Measurements from ENCODE around the gene IER3. TPM values are rescaled to one million over a fixed set of nuclear protein-coding genes. Genes with fewer than 3 reads are reported as not detected.

Gene IER3
- total and polyA plus RNA-seq, 2 of the 13 experiments (the other 11 are each of a cell fraction or from before 2014, with no cell fraction given), result 51.1 to 131 TPM

DNA sequence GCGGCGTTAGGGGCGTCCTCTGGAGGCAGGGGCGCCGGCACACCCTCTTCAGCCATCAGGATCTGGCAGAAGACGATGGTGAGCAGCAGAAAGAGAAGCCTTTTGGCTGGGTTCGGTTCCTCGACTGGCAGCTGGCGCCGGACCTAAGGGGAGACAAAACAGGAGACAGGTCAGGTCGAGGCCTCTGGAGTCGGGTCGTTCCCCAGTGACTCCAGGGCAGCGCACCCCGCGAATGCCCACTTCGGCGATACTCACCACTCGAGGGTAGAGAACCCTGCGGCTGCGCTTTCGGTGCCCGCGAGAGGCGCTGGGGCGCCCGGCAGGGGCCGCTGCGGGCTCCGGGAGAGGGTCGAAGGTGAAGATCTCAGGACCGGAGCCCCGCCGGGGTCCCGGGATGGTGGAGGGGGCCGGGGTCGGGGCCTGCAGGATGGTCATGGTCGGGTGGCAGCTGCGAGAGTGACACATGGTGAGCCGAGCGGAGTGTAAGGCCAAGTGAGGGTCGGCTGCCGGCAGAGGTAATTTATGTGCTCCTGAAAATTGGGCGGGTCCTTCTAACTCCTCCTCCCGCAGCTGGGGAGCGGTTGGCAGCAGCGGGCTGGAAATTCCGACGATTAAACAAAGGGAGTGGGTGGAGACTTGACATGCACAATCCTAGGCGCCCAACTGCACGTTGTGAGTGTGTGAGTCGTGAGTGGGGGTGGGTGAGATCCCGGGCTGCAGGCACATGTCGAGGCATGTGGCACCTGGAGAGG lies at the start of gene IER3 (continued):
- TF ChIP-seq, protein P1, sequence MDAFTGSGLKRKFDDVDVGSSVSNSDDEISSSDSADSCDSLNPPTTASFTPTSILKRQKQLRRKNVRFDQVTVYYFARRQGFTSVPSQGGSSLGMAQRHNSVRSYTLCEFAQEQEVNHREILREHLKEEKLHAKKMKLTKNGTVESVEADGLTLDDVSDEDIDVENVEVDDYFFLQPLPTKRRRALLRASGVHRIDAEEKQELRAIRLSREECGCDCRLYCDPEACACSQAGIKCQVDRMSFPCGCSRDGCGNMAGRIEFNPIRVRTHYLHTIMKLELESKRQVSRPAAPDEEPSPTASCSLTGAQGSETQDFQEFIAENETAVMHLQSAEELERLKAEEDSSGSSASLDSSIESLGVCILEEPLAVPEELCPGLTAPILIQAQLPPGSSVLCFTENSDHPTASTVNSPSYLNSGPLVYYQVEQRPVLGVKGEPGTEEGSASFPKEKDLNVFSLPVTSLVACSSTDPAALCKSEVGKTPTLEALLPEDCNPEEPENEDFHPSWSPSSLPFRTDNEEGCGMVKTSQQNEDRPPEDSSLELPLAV (CRISPR knock-in tag; conservative IDR thresholded peaks at IDR 0.05; ENCODE audit: low read depth), result no peak
- TF ChIP-seq, protein P2, sequence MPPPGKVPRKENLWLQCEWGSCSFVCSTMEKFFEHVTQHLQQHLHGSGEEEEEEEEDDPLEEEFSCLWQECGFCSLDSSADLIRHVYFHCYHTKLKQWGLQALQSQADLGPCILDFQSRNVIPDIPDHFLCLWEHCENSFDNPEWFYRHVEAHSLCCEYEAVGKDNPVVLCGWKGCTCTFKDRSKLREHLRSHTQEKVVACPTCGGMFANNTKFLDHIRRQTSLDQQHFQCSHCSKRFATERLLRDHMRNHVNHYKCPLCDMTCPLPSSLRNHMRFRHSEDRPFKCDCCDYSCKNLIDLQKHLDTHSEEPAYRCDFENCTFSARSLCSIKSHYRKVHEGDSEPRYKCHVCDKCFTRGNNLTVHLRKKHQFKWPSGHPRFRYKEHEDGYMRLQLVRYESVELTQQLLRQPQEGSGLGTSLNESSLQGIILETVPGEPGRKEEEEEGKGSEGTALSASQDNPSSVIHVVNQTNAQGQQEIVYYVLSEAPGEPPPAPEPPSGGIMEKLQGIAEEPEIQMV (CRISPR knock-in tag; IDR thresholded peaks at IDR 0.05; ENCODE audit: low read depth), result no peak; the same call in 1 of the 2 replicates
- TF ChIP-seq, protein P3, sequence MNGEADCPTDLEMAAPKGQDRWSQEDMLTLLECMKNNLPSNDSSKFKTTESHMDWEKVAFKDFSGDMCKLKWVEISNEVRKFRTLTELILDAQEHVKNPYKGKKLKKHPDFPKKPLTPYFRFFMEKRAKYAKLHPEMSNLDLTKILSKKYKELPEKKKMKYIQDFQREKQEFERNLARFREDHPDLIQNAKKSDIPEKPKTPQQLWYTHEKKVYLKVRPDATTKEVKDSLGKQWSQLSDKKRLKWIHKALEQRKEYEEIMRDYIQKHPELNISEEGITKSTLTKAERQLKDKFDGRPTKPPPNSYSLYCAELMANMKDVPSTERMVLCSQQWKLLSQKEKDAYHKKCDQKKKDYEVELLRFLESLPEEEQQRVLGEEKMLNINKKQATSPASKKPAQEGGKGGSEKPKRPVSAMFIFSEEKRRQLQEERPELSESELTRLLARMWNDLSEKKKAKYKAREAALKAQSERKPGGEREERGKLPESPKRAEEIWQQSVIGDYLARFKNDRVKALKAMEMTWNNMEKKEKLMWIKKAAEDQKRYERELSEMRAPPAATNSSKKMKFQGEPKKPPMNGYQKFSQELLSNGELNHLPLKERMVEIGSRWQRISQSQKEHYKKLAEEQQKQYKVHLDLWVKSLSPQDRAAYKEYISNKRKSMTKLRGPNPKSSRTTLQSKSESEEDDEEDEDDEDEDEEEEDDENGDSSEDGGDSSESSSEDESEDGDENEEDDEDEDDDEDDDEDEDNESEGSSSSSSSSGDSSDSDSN (CRISPR knock-in tag; IDR thresholded peaks at IDR 0.05), result peak; percentile 92
- TF ChIP-seq POLR2G (IDR thresholded peaks at IDR 0.05; ENCODE audit: low read depth, low read length), result peak; percentile 99
- peak; percentile 54; the same call in 1 of the 2 replicates for TF ChIP-seq MTF1 (CRISPR knock-in tag; IDR thresholded peaks at IDR 0.05)
- no peak for TF ChIP-seq FOXP1 (IDR thresholded peaks at IDR 0.05)
- peak; percentile 42; the same call in 1 of the 2 replicates for TF ChIP-seq FOXP1 (CRISPR knock-in tag; IDR thresholded peaks at IDR 0.05)
- no peak for TF ChIP-seq HNF4A (CRISPR knock-in tag; IDR thresholded peaks at IDR 0.05)
- TF ChIP-seq, protein P4, sequence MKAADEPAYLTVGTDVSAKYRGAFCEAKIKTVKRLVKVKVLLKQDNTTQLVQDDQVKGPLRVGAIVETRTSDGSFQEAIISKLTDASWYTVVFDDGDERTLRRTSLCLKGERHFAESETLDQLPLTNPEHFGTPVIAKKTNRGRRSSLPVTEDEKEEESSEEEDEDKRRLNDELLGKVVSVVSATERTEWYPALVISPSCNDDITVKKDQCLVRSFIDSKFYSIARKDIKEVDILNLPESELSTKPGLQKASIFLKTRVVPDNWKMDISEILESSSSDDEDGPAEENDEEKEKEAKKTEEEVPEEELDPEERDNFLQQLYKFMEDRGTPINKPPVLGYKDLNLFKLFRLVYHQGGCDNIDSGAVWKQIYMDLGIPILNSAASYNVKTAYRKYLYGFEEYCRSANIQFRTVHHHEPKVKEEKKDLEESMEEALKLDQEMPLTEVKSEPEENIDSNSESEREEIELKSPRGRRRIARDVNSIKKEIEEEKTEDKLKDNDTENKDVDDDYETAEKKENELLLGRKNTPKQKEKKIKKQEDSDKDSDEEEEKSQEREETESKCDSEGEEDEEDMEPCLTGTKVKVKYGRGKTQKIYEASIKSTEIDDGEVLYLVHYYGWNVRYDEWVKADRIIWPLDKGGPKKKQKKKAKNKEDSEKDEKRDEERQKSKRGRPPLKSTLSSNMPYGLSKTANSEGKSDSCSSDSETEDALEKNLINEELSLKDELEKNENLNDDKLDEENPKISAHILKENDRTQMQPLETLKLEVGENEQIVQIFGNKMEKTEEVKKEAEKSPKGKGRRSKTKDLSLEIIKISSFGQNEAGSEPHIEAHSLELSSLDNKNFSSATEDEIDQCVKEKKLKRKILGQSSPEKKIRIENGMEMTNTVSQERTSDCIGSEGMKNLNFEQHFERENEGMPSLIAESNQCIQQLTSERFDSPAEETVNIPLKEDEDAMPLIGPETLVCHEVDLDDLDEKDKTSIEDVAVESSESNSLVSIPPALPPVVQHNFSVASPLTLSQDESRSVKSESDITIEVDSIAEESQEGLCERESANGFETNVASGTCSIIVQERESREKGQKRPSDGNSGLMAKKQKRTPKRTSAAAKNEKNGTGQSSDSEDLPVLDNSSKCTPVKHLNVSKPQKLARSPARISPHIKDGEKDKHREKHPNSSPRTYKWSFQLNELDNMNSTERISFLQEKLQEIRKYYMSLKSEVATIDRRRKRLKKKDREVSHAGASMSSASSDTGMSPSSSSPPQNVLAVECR (CRISPR knock-in tag; IDR thresholded peaks at IDR 0.05; ENCODE audit: borderline replicate concordance), result peak; percentile 80; the same call in 1 of the 2 replicates
- TF ChIP-seq CCDC6 (CRISPR knock-in tag; IDR thresholded peaks at IDR 0.05), result peak; percentile 95
- peak; percentile 93 for TF ChIP-seq KAT7 (CRISPR knock-in tag; IDR thresholded peaks at IDR 0.05; ENCODE audit: borderline replicate concordance)
- TF ChIP-seq, protein P5, sequence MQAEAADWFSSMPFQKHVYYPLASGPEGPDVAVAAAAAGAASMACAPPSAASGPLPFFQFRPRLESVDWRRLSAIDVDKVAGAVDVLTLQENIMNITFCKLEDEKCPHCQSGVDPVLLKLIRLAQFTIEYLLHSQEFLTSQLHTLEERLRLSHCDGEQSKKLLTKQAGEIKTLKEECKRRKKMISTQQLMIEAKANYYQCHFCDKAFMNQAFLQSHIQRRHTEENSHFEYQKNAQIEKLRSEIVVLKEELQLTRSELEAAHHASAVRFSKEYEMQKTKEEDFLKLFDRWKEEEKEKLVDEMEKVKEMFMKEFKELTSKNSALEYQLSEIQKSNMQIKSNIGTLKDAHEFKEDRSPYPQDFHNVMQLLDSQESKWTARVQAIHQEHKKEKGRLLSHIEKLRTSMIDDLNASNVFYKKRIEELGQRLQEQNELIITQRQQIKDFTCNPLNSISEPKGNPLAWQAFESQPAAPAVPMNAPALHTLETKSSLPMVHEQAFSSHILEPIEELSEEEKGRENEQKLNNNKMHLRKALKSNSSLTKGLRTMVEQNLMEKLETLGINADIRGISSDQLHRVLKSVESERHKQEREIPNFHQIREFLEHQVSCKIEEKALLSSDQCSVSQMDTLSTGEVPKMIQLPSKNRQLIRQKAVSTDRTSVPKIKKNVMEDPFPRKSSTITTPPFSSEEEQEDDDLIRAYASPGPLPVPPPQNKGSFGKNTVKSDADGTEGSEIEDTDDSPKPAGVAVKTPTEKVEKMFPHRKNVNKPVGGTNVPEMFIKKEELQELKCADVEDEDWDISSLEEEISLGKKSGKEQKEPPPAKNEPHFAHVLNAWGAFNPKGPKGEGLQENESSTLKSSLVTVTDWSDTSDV (CRISPR knock-in tag; IDR thresholded peaks at IDR 0.05), result peak; percentile 73; the same call in 1 of the 2 replicates
- TF ChIP-seq ZNF432 (CRISPR knock-in tag; IDR thresholded peaks at IDR 0.05; ENCODE audit: borderline replicate concordance), result 0 out of 2 replicates have a peak, but pooled peaks have one; percentile 63
- peak; percentile 89 for TF ChIP-seq ZNF776 (CRISPR knock-in tag; IDR thresholded peaks at IDR 0.05)
- peak; percentile 92 for TF ChIP-seq ZFP90 (CRISPR knock-in tag; IDR thresholded peaks at IDR 0.05; ENCODE audit: borderline replicate concordance)
- TF ChIP-seq ISX (CRISPR knock-in tag; conservative IDR thresholded peaks at IDR 0.05), result 0 out of 2 replicates have a peak, but pooled peaks have one; percentile 80
